ENCODE data around the gene CPD.

GRCh38 chr17:30433514-30433913 lies 54.8 kb downstream of the CPD start:
- TF ChIP-seq CTCF (optimal IDR thresholded peaks at IDR 0.05 in 1 of 3, IDR thresholded peaks at IDR 0.05 in 1 of 3, conservative IDR thresholded peaks at IDR 0.05 in 1 of 3; ENCODE audit: extremely low read depth in 1 of 3, insufficient read depth in 2 of 3, low read length in 3 of 3) = no peak
- TF ChIP-seq EZH2 (IDR thresholded peaks at IDR 0.05; ENCODE audit: low read length) = no peak

Data from keratinocyte (primary cell).